NB4 (cell line): ENCODE data around the gene RASIP1.
A peak's percentile ranks its signal among the peaks of the same experiment; 100 is the strongest.

Source experiments
- DNase-seq: peaks from one replicate; pipeline ENCODE4 v3.0.0; 2010; ENCODE audit warnings: low read depth
- H3K4me3 ChIP-seq: one replicate; pipeline ENCODE4 v1.5.1; 2011; ENCODE audit warnings: mild to moderate bottlenecking, low read depth, low read length, moderate library complexity
- CTCF ChIP-seq: IDR thresholded peaks from one replicate; pipeline ENCODE4 v1.5.1; 2012; ENCODE audit warnings: low read depth, low read length
- MAX ChIP-seq: IDR thresholded peaks from 2 replicates; pipeline ENCODE4 v1.6.1; 2011; ENCODE audit warnings: low read depth, low read length
- MYC ChIP-seq: IDR thresholded peaks from 2 replicates; pipeline ENCODE4 v1.6.1; 2011; ENCODE audit warnings: low read depth, low read length
- POLR2A ChIP-seq: IDR thresholded peaks from 2 replicates; pipeline ENCODE4 v1.6.1; 2011; ENCODE audit warnings: mild to moderate bottlenecking; ENCODE audit not compliant: insufficient read length; ENCODE audit errors: extremely low read depth

Gene RASIP1

GRCh38 chr19:48711106-48711662, 29.2 kb downstream of the RASIP1 start:
- no peak overlapping the region for H3K4me3 ChIP-seq
- no peak for DNase-seq
- TF ChIP-seq MAX = no peak
- TF ChIP-seq POLR2A = no peak
- no peak for TF ChIP-seq CTCF
- no peak for TF ChIP-seq MYC

GRCh38 chr19:48708471-48708870, 31.9 kb downstream of the RASIP1 start:
- DNase-seq = no peak
- H3K4me3 ChIP-seq = no peak overlapping the region
- TF ChIP-seq MAX (peak; percentile 47; the same call in 1 of the 2 replicates), MYC (no peak), POLR2A (no peak), CTCF (no peak)

GRCh38 chr19:48705431-48705830, 35.0 kb downstream of the RASIP1 start:
- no peak overlapping the region for H3K4me3 ChIP-seq
- no peak for TF ChIP-seq MAX
- TF ChIP-seq CTCF = no peak
- no peak for TF ChIP-seq MYC
- no peak for DNase-seq

GRCh38 chr19:48703316-48703715, 37.1 kb downstream of the RASIP1 start:
- H3K4me3 ChIP-seq = no peak overlapping the region
- DNase-seq = no peak
- TF ChIP-seq POLR2A = no peak

GRCh38 chr19:48702701-48703100, 37.7 kb downstream of the RASIP1 start:
- TF ChIP-seq POLR2A = no peak
- TF ChIP-seq MAX = no peak
- no peak for TF ChIP-seq MYC
- no peak for TF ChIP-seq CTCF
- DNase-seq = no peak

GRCh38 chr19:48698046-48698445, 42.4 kb downstream of the RASIP1 start:
- no peak overlapping the region for H3K4me3 ChIP-seq
- DNase-seq = no peak
- TF ChIP-seq MYC = no peak
- no peak for TF ChIP-seq POLR2A
- no peak for TF ChIP-seq MAX

More at GRCh38 chr19:48702701-48703100, 37.7 kb downstream of the RASIP1 start:
- H3K4me3 ChIP-seq = no peak overlapping the region
